DND-41 (cell line): ENCODE results near the gene NPIPB6.

Experiments used
- EZH2 ChIP-seq: IDR thresholded peaks from 3 replicates; pipeline ENCODE4 v1.6.1; 2012; ENCODE audit warnings: borderline replicate concordance, low read depth, mild to moderate bottlenecking, moderate library complexity, low read length, inconsistent platforms; ENCODE audit not compliant: severe bottlenecking
- TF ChIP-seq, protein P1 (sequence below): IDR thresholded peaks from 2 replicates; pipeline ENCODE4 v1.5.1; 2012; ENCODE audit warnings: borderline replicate concordance, low read length, moderate library complexity, mild to moderate bottlenecking; ENCODE audit not compliant: poor library complexity, severe bottlenecking; ENCODE audit errors: extremely low read depth

- TF ChIP-seq, protein P1, sequence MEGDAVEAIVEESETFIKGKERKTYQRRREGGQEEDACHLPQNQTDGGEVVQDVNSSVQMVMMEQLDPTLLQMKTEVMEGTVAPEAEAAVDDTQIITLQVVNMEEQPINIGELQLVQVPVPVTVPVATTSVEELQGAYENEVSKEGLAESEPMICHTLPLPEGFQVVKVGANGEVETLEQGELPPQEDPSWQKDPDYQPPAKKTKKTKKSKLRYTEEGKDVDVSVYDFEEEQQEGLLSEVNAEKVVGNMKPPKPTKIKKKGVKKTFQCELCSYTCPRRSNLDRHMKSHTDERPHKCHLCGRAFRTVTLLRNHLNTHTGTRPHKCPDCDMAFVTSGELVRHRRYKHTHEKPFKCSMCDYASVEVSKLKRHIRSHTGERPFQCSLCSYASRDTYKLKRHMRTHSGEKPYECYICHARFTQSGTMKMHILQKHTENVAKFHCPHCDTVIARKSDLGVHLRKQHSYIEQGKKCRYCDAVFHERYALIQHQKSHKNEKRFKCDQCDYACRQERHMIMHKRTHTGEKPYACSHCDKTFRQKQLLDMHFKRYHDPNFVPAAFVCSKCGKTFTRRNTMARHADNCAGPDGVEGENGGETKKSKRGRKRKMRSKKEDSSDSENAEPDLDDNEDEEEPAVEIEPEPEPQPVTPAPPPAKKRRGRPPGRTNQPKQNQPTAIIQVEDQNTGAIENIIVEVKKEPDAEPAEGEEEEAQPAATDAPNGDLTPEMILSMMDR, result no peak
- TF ChIP-seq EZH2, result no peak
Observed at GRCh38 chr16:28297784-28298510, 65.4 kb downstream of the NPIPB6 start.
